ENCODE results near the gene HECTD2. TPM values are rescaled to one million over a fixed set of nuclear protein-coding genes. Genes with fewer than 3 reads are reported as not detected.
"Not testable (repeated sequence)": the region's sequence is repeated elsewhere in the genome, so short reads cannot be mapped to it uniquely, and the experiment has no call there.

Gene HECTD2
- total RNA-seq, 2 experiments from 2014 or later, result 4.0 to 5.5 TPM

GRCh38 chr10:91416339-91416855, 6.3 kb downstream of the HECTD2 start:
- Mint-ChIP-seq H3K27ac (no peak overlapping the region), H3K9me3 (no peaks in the 10 kb centered on the region), H3K4me1 (ENCODE audit: low read depth) (peaks cover 19% of the 10 kb centered on the region), H3K4me3 (no peak overlapping the region), H3K27me3 (no peaks in the 10 kb centered on the region), H3K36me3 (no peaks in the 10 kb centered on the region)
- intact Hi-C loops (cut with micrococcal nuclease), result loop anchor here (10.0 kb wide), 2 partner anchors 212 to 1712 kb away; partner anchors contain the start of gene KIF20B
- POLR2A ChIA-PET, result no interaction called here
- DNase-seq, result no peak
- CTCF ChIA-PET, result no interaction called here

- intact Hi-C loops (cut with micrococcal nuclease), result loop anchor here (10.0 kb wide), 2 partner anchors 214 to 1714 kb away; partner anchors contain the start of gene KIF20B
- CTCF ChIA-PET, result interaction anchor here (0.6 kb wide), 1 partner anchor 10 kb away, joined by 3 read pairs; no protein-coding TSS in a partner anchor
Measured at GRCh38 chr10:91418416-91418815, 8.3 kb downstream of the HECTD2 start.

GRCh38 chr10:91420868-91421267, 10.7 kb downstream of the HECTD2 start:
- POLR2A ChIA-PET, result interaction anchor here (1.2 kb wide), 1 partner anchor 10 kb away, joined by 5 read pairs; no protein-coding TSS in a partner anchor
- no peak overlapping the region for H3K4me3 Mint-ChIP-seq
- no peaks in the 10 kb centered on the region for H3K36me3 Mint-ChIP-seq
- intact Hi-C loops (cut with micrococcal nuclease), result no loop called here
- peaks cover 22% of the 10 kb centered on the region for H3K4me1 Mint-ChIP-seq (ENCODE audit: low read depth)
- CTCF ChIA-PET, result interaction anchor here (0.7 kb wide), 1 partner anchor 248 kb away, joined by 4 read pairs; no protein-coding TSS in a partner anchor
- H3K27ac Mint-ChIP-seq, result no peak overlapping the region
- H3K27me3 Mint-ChIP-seq, result no peaks in the 10 kb centered on the region
- no peaks in the 10 kb centered on the region for H3K9me3 Mint-ChIP-seq
- no peak for DNase-seq

More at GRCh38 chr10:91418416-91418815, 8.3 kb downstream of the HECTD2 start:
- no peak for DNase-seq
- no peak overlapping the region for H3K27ac Mint-ChIP-seq
- peaks cover 19% of the 10 kb centered on the region for H3K4me1 Mint-ChIP-seq (ENCODE audit: low read depth)
- H3K27me3 Mint-ChIP-seq, result no peaks in the 10 kb centered on the region
- H3K4me3 Mint-ChIP-seq, result no peak overlapping the region
- POLR2A ChIA-PET, result no interaction called here
- H3K36me3 Mint-ChIP-seq, result no peaks in the 10 kb centered on the region
- H3K9me3 Mint-ChIP-seq, result no peaks in the 10 kb centered on the region

DNA sequence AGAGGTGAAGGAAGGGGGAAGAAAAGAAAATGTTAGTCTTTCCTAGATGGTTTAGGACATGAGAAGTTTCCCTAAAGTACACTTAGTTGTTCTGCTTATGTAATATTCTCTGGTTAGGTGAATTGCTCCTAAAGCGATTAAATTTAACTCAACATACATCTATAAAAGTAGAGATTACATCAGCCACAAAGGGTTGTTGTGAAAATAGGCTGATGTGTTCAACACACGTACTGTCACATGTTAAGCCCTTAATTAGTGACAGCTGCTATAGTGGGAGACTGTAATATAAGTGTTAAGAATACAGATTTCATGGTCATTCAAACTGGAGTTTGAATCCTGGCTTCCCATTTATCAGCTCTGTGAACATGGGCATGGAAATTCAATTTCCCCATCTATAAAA, 12.8 kb downstream of the HECTD2 start:
- POLR2A ChIA-PET, result interaction anchor here (1.3 to 2.4 kb wide), 2 partner anchors 8 to 13 kb away, joined by 6 to 17 read pairs; partner anchors contain the start of gene HECTD2
- H3K27me3 Mint-ChIP-seq, result no peaks in the 10 kb centered on the region
- CTCF ChIA-PET, result interaction anchor here (1.5 kb wide), 1 partner anchor 12 kb away, joined by 5 read pairs; no protein-coding TSS in a partner anchor
- no peaks in the 10 kb centered on the region for H3K36me3 Mint-ChIP-seq
- H3K9me3 Mint-ChIP-seq, result no peaks in the 10 kb centered on the region
- no peak overlapping the region for H3K4me3 Mint-ChIP-seq
- H3K4me1 Mint-ChIP-seq (ENCODE audit: low read depth), result peaks cover 16% of the 10 kb centered on the region
- intact Hi-C loops (cut with micrococcal nuclease), result no loop called here
- DNase-seq, result no peak
- no peak overlapping the region for H3K27ac Mint-ChIP-seq

DNA sequence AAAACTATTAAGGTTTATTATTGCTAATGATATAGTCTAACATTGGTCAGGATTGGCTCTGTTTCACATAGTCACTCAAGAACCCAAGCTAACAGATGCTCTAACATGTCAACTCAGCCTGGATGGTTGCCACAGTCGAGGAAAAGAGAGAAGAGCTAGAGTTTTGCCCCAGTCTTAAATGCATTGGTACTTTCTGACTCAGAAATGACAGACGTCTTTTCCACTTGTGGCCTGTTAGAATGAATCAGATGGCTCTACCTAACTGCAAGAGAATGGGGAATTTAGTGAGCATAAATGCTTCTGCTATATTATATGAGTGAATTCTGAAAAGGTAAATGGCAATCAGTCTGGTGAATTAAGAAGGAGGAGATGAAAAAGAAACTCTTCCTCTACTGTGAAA, 13.9 kb downstream of the HECTD2 start:
- Mint-ChIP-seq H3K4me3 (peak overlapping the region; percentile 2), H3K27ac (no peak overlapping the region), H3K9me3 (no peaks in the 10 kb centered on the region), H3K27me3 (no peaks in the 10 kb centered on the region), H3K36me3 (no peaks in the 10 kb centered on the region), H3K4me1 (ENCODE audit: low read depth) (peaks cover 16% of the 10 kb centered on the region)
- DNase-seq, result peak; percentile 48
- intact Hi-C loops (cut with micrococcal nuclease), result loop anchor here (1.0 kb wide), 1 partner anchor 13 kb away; no protein-coding TSS in a partner anchor
- ChIA-PET CTCF (interaction anchor here (1.5 to 1.7 kb wide), 2 partner anchors 13 to 125 kb away, joined by 4 to 5 read pairs; no protein-coding TSS in a partner anchor), POLR2A (interaction anchor here (1.3 to 2.4 kb wide), 2 partner anchors 9 to 14 kb away, joined by 6 to 17 read pairs; partner anchors contain the start of gene HECTD2)

GRCh38 chr10:91432175-91432574, 22.0 kb downstream of the HECTD2 start:
- ChIA-PET CTCF (interaction anchor here (0.8 kb wide), 1 partner anchor 133 kb away, joined by 3 read pairs; no protein-coding TSS in a partner anchor), POLR2A (no interaction called here)
- DNase-seq, result no peak
- intact Hi-C loops (cut with micrococcal nuclease), result no loop called here
- no peaks in the 10 kb centered on the region for H3K9me3 Mint-ChIP-seq
- peaks cover under 1% of the 10 kb centered on the region for H3K36me3 Mint-ChIP-seq
- peaks cover 3% of the 10 kb centered on the region for H3K4me1 Mint-ChIP-seq (ENCODE audit: low read depth)
- no peaks in the 10 kb centered on the region for H3K27me3 Mint-ChIP-seq
- no peak overlapping the region for H3K27ac Mint-ChIP-seq
- no peak overlapping the region for H3K4me3 Mint-ChIP-seq

DNA sequence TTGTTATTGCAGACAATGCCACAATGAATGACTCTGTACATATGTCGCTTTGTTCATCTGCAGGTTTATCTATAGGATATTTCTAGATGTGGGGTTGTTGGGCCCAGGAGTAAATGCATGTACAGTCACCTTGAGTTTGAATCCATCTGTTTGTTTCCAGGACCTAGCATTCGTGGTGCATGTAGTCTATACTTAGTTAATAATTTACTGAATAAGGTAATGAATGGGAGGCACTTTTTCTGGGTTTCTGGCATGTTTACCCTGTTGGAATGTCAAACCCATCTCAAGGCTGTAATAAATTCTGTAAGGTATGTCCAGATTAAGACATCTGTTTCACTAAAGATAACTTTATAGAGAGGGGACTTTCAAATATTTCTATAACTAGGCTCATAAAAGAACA, 23.5 kb downstream of the HECTD2 start:
- H3K4me3 Mint-ChIP-seq, result no peak overlapping the region
- H3K36me3 Mint-ChIP-seq, result peaks cover 8% of the 10 kb centered on the region
- no peak for DNase-seq
- intact Hi-C loops (cut with micrococcal nuclease), result no loop called here
- no peaks in the 10 kb centered on the region for H3K27me3 Mint-ChIP-seq
- ChIA-PET CTCF (no interaction called here), POLR2A (no interaction called here)
- H3K4me1 Mint-ChIP-seq (ENCODE audit: low read depth), result peaks cover 3% of the 10 kb centered on the region
- H3K9me3 Mint-ChIP-seq, result peaks cover 2% of the 10 kb centered on the region
- H3K27ac Mint-ChIP-seq, result no peak overlapping the region

DNA sequence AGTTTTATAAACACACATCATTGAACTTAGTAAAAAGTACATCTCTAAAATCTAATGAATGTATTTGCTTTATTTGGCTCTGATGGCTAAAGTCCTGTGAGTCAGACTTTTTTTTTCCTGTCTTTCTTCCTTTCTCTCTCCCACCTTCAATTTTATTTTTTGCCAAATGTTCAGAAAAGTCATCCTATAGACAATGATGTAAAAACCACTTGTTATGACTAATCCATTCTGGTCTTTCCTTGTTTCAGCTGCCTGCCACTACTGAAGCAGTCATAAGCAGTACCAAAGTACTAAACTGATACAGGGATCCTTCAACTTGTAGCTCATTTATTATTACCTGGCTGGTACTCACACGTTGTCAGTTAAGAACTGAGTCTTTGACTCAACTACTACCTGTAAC, 23.9 kb downstream of the HECTD2 start:
- DNase-seq, result no peak
- Mint-ChIP-seq H3K36me3 (peaks cover 9% of the 10 kb centered on the region), H3K9me3 (peaks cover 6% of the 10 kb centered on the region), H3K4me1 (ENCODE audit: low read depth) (peaks cover 3% of the 10 kb centered on the region), H3K27ac (no peak overlapping the region), H3K4me3 (no peak overlapping the region), H3K27me3 (no peaks in the 10 kb centered on the region)
- POLR2A ChIA-PET, result no interaction called here
- intact Hi-C loops (cut with micrococcal nuclease), result no loop called here
- CTCF ChIA-PET, result no interaction called here

DNA sequence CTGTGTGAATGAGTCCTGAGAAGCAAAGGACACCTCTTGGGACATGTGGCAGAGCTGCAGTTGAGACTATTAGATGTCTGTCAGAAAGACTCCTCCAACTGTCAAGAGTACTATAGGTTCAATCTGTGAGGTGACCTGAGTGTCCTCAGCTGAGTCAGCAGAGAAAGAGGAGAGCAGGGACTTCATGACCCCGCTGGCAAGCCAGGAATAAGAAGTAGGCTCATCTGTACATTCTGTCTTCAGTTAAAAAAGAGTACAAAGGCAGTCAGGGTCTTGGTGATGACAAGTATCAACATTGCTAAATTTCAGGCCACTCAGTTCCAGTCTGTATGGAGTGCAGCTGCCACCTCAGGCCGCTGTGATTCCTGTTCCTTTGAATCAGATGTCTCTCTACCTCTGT, 25.1 kb downstream of the HECTD2 start:
- ChIA-PET CTCF (no interaction called here), POLR2A (no interaction called here)
- no peaks in the 10 kb centered on the region for H3K27me3 Mint-ChIP-seq

GRCh38 chr10:91438228-91438627, 28.1 kb downstream of the HECTD2 start:
- H3K4me1 Mint-ChIP-seq (ENCODE audit: low read depth); H3K4me3 Mint-ChIP-seq; POLR2A ChIA-PET; H3K27me3 Mint-ChIP-seq; H3K36me3 Mint-ChIP-seq; CTCF ChIA-PET; DNase-seq; H3K9me3 Mint-ChIP-seq; H3K27ac Mint-ChIP-seq; intact Hi-C loops (cut with micrococcal nuclease): not testable (repeated sequence)

More for the DNA sequence above, 25.1 kb downstream of the HECTD2 start:
- intact Hi-C loops (cut with micrococcal nuclease), result no loop called here
- DNase-seq, result no peak
- Mint-ChIP-seq H3K4me1 (ENCODE audit: low read depth) (peaks cover 3% of the 10 kb centered on the region), H3K27ac (no peak overlapping the region), H3K4me3 (no peak overlapping the region), H3K9me3 (peaks cover 6% of the 10 kb centered on the region), H3K36me3 (peaks cover 9% of the 10 kb centered on the region)

- Mint-ChIP-seq H3K4me1 (ENCODE audit: low read depth) (no peaks in the 10 kb centered on the region), H3K9me3 (peaks cover 7% of the 10 kb centered on the region), H3K27ac (no peak overlapping the region), H3K27me3 (no peaks in the 10 kb centered on the region), H3K4me3 (no peak overlapping the region), H3K36me3 (peaks cover 16% of the 10 kb centered on the region)
- no peak for DNase-seq
- intact Hi-C loops (cut with micrococcal nuclease), result no loop called here
- POLR2A ChIA-PET, result no interaction called here
- CTCF ChIA-PET, result no interaction called here
Measured at GRCh38 chr10:91444211-91445182, 34.4 kb downstream of the HECTD2 start.

DNA sequence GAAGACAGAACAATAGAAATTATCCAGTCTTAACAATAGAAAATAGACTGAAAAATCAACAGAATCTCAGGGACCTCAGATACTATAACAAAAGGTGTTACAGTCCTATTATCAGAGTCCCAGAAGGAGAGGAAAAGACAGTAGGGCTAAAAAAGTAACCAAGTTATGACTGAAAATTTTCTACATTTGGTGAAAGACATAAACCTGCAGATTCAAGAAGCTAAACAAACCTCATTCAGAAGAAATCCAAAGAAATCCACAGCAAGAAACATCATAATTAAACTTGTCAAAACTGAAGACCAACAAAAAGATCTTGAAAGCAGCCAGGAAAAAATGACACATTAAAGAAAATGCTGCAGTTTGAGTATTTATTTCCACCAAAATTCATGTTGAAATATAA, 41.9 kb downstream of the HECTD2 start:
- ChIA-PET CTCF (no interaction called here), POLR2A (no interaction called here)
- Mint-ChIP-seq H3K9me3 (peaks cover 54% of the 10 kb centered on the region), H3K27me3 (no peaks in the 10 kb centered on the region), H3K27ac (no peak overlapping the region), H3K36me3 (peaks cover 17% of the 10 kb centered on the region), H3K4me1 (ENCODE audit: low read depth) (no peaks in the 10 kb centered on the region), H3K4me3 (no peak overlapping the region)
- no peak for DNase-seq
- intact Hi-C loops (cut with micrococcal nuclease), result no loop called here
